Left lobe of liver (tissue), 2 donors: ENCODE results near the gene NUP210. TPM values are rescaled to one million over a fixed set of nuclear protein-coding genes. Genes with fewer than 3 reads are reported as not detected.
"Not testable (repeated sequence)": the region's sequence is repeated elsewhere in the genome, so short reads cannot be mapped to it uniquely, and the experiment has no call there.

Experiments
- ATAC-seq: fragments of 200-7000 bp; cut with Tn5 transposase; one replicate; pipeline ENCODE4 v1.9.1; 2020; ENCODE audit warnings: mild to moderate bottlenecking, moderate library complexity
- DNase-seq: peaks from one replicate; pipeline ENCODE4 v3.0.0-alpha.2; 2020; ENCODE audit warnings: low spot score
- total RNA-seq: library from RNA; stranded (reverse); gene quantifications from one replicate; pipeline ENCODE4 v1.2.1, GENCODE V29; 2021
- donor health status: DM: no; HTN: no; CAD: no; lungs with moderate emphysema.
- donor health status: DM: no; HTN: yes; CAD: no.

The NUP210 gene
- total RNA-seq, 1 donor from 2014 or later, result 19.1 TPM

DNA sequence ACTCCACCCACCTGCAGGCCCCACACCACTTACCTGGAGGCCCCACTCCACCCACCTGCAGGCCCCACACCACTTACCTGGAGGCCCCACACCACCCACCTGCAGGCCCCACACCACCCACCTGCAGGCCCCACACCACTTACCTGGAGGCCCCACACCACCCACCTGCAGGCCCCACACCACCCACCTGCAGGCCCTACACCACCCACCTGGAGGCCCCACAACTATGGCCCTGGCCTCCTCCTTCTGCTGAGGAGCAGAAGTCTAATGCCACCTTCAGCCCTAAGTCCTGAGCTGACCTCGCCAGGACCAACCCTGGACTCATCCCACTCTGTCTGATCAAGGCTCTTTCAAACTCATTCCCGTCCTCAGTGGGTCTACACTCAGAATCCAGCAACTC is 42.4 kb downstream of the NUP210 start:
- not testable (repeated sequence) for ATAC-seq

DNA sequence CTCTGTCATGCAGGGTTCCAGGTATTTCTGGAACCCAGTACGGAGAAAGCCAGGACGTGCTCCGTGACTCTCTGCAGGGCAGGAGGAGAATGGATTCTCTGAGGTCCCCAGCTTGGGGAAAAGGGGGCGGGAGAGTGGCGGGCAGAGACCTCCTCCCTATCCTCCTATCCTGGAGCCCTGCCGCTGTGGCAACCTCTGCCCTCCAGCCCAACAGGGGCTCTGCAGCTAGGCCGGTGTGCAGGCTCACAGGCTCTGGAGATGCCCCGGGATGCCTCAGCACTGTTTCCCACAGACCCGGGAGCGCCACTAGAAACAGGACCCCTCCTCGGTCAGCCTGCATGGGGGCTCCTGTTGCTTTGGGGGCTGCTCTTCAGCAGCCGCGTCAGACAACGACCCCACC is 43.1 kb downstream of the NUP210 start:
- ATAC-seq (no peak), DNase-seq (no peak)

More for the DNA sequence above, 42.4 kb downstream of the NUP210 start:
- not testable (repeated sequence) for DNase-seq

DNA sequence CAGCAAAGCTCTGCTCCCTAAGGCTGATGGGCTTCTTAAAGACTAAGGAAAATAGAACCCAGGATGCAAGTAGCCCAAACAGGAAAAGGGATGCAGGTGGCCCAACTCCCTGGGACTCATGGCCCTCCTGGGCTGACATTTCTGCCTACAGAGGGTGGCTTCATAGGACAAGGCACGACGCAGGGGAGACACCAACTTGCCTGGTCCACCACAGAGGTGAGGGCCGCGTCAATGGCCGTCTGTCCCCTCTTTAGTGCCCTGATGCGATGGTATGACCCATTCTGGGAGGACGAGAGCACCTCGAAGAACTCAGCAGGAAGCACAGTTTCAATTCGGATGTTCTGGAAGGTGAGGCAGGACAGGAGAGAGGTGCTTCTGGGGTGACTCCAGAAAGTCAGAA is 44.0 kb downstream of the NUP210 start:
- no peak for ATAC-seq
- no peak for DNase-seq

- ATAC-seq (no peak), DNase-seq (no peak)
Measured at GRCh38 chr3:13375464-13375863, 44.7 kb downstream of the NUP210 start.

- no peak for ATAC-seq
Measured at GRCh38 chr3:13373975-13374586, 46.0 kb downstream of the NUP210 start.

GRCh38 chr3:13372656-13373055 is 47.5 kb downstream of the NUP210 start:
- ATAC-seq (no peak), DNase-seq (no peak)

More at GRCh38 chr3:13373975-13374586, 46.0 kb downstream of the NUP210 start:
- DNase-seq, result no peak

DNA sequence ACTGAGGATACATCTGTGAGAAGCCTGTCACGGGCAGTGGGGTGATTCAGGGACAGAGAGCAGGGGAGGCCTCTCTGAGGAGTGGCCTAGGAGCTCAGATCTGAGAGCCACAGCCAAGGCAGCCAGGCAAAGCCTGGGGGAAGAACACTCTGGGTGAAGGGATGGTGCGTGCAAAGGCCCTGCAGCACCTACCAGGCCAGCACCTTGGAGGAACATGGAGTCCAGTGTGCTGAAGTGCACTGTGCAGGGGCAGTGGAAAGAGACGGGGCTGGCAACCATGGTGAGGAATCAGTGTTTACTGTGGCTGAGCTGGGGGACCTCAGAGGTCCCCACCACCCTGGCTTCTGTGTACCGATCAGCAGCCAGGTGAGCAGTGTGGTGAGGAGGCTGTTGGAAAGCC is 48.0 kb downstream of the NUP210 start:
- ATAC-seq (no peak), DNase-seq (no peak)

DNA sequence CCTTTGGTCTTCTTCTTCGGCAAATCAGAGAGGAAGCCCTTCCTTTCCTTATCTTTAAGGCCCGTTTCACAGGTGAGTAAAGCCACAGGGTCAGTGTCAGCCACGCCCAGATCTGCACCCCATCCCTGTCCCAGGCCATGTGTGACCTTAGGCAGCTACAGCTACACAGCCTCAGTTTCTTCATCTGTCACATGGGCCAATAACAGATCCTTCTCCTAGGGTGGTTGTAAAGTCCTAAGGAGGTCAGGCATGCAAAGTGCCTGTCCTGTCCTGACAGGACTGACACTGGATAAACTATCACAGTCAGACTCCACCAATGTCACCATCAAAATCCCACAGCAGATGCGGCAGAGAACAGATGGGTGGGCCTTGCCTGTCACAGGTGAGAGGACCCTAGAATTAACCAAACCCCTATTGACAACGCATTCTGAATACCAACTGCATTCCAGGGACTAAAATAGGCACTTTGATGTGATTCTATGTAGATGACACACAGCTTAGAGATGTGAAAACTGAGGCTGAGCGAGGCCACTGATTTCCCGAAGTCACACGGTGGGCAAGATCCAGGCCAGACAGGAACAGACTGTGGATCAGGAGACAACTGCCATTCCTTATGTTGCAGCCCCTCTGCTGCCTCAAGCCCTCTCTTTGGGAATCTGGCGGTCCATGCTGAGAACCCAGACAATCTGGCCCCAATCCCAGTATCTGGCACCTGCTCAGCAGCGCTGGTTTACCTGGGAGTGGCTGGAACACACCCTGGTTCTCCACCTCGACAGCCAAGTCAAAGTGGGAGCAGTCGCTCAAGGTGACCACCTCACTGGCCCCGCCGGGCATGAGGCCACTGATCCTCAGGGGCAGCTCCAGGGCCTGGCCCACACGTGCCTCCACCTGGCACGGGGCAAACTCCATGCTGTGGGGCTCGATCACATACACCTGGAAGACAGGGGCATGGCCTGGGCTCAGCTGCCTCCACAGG is 48.7 kb downstream of the NUP210 start:
- ATAC-seq (peak; percentile 22), DNase-seq (no peak)

- no peak for DNase-seq
- no peak for ATAC-seq
Measured at GRCh38 chr3:13370609-13371008, 49.5 kb downstream of the NUP210 start.

GRCh38 chr3:13370055-13370454 is 50.1 kb downstream of the NUP210 start:
- ATAC-seq (no peak), DNase-seq (no peak)

GRCh38 chr3:13368834-13369233 is 51.3 kb downstream of the NUP210 start:
- DNase-seq, result no peak
- no peak for ATAC-seq

DNA sequence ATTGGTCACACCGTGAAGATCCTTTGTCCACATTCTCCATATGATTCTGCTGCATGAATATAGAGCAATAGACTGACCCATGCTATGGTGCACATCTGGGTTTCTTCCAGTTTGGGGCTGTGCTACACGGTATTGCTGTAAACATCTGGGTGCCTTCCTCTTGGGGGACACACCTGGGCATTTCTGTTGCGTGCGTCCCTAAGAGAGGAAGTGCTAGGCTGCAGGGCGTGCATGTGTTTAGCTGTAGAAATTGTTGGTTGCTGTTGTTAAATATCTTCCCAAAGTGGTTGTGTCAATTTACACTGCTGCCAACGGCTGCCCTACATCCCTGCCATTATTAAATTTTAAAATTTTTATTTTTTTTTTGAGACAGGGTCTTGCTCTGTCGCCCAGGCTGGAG is 52.4 kb downstream of the NUP210 start:
- DNase-seq (no peak), ATAC-seq (no peak)

- DNase-seq, result no peak
Measured at GRCh38 chr3:13365390-13366379, 54.4 kb downstream of the NUP210 start.

DNA sequence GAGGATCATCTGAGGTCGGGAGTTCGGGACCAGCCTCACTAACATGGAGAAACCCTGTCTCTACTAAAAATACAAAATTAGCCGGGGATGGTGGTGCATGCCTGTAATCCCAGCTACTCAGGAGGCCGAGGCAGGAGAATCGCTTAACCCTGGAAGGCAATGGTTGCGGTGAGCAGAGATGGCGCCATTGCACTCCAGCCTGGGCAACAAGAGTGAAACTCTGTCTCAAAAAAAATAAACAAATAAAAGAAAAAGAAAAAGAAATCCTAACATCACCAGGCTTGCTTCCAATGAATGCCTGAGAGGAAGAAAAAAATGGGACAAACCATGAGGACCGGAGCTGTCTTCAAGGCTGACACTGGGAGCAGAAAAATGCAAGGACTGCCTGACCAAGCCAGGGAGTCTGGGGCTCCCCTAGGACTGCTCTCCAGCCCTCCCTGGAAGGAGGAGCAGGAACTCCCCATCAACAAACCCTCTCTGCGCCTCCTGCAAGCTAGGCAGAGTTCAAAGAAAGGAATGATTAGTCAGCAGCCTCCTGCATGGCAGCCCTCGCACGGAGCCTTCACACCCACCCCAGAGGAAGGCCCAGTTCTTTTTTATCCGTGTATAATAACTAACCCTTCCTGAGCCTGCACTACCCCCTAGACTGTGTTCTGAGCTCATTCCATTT is 55.4 kb downstream of the NUP210 start:
- ATAC-seq (no peak), DNase-seq (no peak)

More at GRCh38 chr3:13365390-13366379, 54.4 kb downstream of the NUP210 start:
- no peak for ATAC-seq

GRCh38 chr3:13362551-13362950 is 57.6 kb downstream of the NUP210 start:
- DNase-seq, result no peak
- no peak for ATAC-seq

- DNase-seq (no peak), ATAC-seq (no peak)
Measured at GRCh38 chr3:13359916-13360315, 60.2 kb downstream of the NUP210 start.

- DNase-seq, result no peak
- no peak for ATAC-seq
Measured at GRCh38 chr3:13358643-13359042, 61.5 kb downstream of the NUP210 start.

GRCh38 chr3:13358051-13358450 is 62.1 kb downstream of the NUP210 start:
- ATAC-seq (no peak), DNase-seq (no peak)

DNA sequence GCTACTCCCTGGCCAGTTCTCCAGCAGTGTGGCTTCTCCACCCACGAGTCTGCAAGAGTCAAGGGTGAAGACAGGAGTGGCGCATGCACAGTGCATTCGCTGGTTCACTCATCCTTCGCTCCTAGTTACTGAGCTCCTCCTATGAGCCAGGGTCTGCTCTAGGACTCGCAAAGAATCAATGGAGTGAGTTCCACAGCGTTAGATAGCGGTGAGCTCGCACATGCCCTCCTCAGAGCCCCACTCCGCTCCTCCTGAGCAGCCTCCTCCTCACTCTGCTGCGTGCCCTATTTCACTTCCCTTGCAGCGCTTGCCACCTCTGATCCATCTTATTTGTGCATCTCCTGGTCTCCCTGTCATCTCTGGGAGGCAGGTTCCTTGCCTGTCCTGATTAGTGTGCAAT is 63.0 kb downstream of the NUP210 start:
- DNase-seq (no peak), ATAC-seq (no peak)

GRCh38 chr3:13353936-13354542 is 66.1 kb downstream of the NUP210 start:
- DNase-seq, result no peak
- no peak for ATAC-seq
